ENCODE measurements around the gene MAN2B1. TPM values are rescaled to one million over a fixed set of nuclear protein-coding genes. Genes with fewer than 3 reads are reported as not detected.

Gene MAN2B1
- total and polyA plus RNA-seq, 2 of the 13 experiments (the other 11 are each of a cell fraction or from before 2014, with no cell fraction given), result 23.6 to 23.8 TPM

DNA sequence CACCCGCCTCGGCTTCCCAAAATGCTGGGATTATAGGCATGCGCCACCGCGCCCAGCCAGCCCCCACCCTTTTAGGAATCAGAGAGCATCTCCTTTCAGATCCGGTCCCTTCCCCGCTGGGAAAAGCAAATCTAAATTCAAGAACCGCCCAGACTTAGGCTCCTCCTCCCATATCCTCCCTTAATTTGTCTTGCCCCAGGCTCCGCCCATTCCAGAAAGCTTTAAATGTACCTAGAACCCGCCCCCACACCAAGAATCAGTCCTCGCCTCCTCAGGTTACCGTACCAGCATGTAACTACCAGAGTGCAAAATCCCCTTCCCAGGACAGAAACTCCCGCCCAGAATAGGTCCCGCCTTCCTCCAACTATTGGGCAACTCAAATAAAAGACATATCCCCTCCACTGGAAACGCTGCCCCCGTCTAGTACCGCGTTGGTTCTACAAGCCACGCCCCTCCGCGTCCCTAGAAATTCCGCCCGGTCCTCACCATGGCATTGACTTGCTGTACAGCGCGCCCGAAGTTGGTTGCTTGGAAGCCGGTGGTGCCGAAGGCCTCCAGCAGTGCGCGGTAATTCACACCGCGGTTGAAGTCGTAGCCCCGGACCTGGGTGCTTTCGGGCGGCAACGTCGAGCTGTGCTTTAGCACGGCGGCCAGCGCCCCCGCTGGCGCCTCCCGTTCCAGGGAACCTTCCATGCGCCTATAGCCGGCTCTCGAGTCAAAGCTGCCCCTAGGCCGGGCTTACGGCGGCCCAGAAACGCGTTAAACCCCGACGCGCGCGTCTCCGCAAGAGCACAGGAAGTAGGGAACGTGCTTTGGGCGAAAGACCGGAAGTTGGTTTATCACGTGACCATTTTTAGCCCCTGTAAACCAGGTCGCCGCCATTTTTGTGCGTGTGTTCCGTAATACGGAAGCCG is 14.8 kb upstream of the MAN2B1 start, which contains the start of gene DHPS (continued):
- TF ChIP-seq ZNF30 (CRISPR knock-in tag; IDR thresholded peaks at IDR 0.05), result 0 out of 2 replicates have a peak, but pooled peaks have one; percentile 40
- TF ChIP-seq, protein P1, sequence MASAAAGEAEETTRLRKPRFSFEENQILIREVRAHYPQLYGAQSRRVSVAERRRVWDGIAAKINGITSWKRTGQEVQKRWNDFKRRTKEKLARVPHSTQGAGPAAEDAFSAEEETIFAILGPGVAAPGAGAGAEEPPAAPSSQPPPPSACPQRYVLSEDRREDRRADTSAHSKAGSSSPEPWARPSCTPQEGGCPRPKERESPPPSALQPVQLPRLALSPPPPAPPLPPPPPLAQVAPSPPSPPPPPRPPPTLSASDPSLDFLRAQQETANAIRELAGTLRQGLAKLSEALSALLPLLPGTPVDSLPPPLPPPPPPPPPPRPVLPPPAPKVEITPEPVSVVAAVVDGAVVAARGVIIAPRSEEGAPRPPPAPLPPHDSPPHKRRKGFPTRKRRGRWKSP (CRISPR knock-in tag; IDR thresholded peaks at IDR 0.05), result no peak
- no peak for TF ChIP-seq NAIF1 (CRISPR knock-in tag; IDR thresholded peaks at IDR 0.05; ENCODE audit: borderline replicate concordance)
- TF ChIP-seq FOXA3 (CRISPR knock-in tag; IDR thresholded peaks at IDR 0.05), result no peak
- 0 out of 2 replicates have a peak, but pooled peaks have one; percentile 57 for TF ChIP-seq ZNF543 (CRISPR knock-in tag; IDR thresholded peaks at IDR 0.05)
- TF ChIP-seq ELF1 (CRISPR knock-in tag; IDR thresholded peaks at IDR 0.05), result peak; percentile 83
- TF ChIP-seq, protein P2, sequence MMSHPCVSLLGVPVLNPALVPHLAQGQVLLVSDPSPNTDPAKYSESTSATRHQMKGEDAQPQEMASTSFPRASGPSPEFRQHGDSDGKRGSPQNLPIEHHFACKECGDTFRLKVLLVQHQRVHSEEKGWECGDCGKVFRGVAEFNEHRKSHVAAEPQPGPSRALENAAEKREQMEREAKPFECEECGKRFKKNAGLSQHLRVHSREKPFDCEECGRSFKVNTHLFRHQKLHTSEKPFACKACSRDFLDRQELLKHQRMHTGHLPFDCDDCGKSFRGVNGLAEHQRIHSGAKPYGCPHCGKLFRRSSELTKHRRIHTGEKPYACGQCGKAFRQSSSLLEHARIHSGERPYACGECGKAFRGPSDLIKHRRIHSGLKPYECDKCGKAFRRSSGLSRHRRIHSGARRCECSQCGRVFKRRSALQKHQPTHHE (CRISPR knock-in tag; IDR thresholded peaks at IDR 0.05; ENCODE audit: borderline replicate concordance), result 0 out of 2 replicates have a peak, but pooled peaks have one; percentile 58
- no peak for TF ChIP-seq ZNF615 (CRISPR knock-in tag; IDR thresholded peaks at IDR 0.05; ENCODE audit: borderline replicate concordance)
- TF ChIP-seq KMT2A (CRISPR knock-in tag; IDR thresholded peaks at IDR 0.05), result peak; percentile 47; the same call in 1 of the 2 replicates
- TF ChIP-seq RBFOX2 (IDR thresholded peaks at IDR 0.05; ENCODE audit: low read depth, low read length), result peak; percentile 92
- TF ChIP-seq HDAC1 (CRISPR knock-in tag; IDR thresholded peaks at IDR 0.05), result peak; percentile 84
- TF ChIP-seq, protein P3, sequence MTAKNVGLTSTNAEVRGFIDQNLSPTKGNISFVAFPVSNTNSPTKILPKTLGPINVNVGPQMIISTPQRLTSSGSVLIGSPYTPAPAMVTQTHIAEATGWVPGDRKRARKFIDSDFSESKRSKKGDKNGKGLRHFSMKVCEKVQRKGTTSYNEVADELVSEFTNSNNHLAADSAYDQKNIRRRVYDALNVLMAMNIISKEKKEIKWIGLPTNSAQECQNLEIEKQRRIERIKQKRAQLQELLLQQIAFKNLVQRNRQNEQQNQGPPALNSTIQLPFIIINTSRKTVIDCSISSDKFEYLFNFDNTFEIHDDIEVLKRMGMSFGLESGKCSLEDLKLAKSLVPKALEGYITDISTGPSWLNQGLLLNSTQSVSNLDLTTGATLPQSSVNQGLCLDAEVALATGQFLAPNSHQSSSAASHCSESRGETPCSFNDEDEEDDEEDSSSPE (CRISPR knock-in tag; IDR thresholded peaks at IDR 0.05), result peak; percentile 85
- TF ChIP-seq, protein P4, sequence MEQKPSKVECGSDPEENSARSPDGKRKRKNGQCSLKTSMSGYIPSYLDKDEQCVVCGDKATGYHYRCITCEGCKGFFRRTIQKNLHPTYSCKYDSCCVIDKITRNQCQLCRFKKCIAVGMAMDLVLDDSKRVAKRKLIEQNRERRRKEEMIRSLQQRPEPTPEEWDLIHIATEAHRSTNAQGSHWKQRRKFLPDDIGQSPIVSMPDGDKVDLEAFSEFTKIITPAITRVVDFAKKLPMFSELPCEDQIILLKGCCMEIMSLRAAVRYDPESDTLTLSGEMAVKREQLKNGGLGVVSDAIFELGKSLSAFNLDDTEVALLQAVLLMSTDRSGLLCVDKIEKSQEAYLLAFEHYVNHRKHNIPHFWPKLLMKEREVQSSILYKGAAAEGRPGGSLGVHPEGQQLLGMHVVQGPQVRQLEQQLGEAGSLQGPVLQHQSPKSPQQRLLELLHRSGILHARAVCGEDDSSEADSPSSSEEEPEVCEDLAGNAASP (CRISPR knock-in tag; IDR thresholded peaks at IDR 0.05; ENCODE audit: borderline replicate concordance), result no peak
- TF ChIP-seq NFE2L1 (CRISPR knock-in tag; IDR thresholded peaks at IDR 0.05; ENCODE audit: borderline replicate concordance), result no peak
- peak; percentile 15; the same call in 1 of the 2 replicates for TF ChIP-seq NR2F6 (IDR thresholded peaks at IDR 0.05)
- TF ChIP-seq NR2F6 (CRISPR knock-in tag; IDR thresholded peaks at IDR 0.05), result 0 out of 2 replicates have a peak, but pooled peaks have one; percentile 11
- 0 out of 2 replicates have a peak, but pooled peaks have one; percentile 21 for TF ChIP-seq RORA (CRISPR knock-in tag; IDR thresholded peaks at IDR 0.05)
- TF ChIP-seq SIN3A (IDR thresholded peaks at IDR 0.05; ENCODE audit: borderline replicate concordance, low read depth, low read length), result peak; percentile 69; the same call in 1 of the 2 replicates
- no peak for TF ChIP-seq ATF7 (IDR thresholded peaks at IDR 0.05)
- no peak for TF ChIP-seq ATF7 (CRISPR knock-in tag; IDR thresholded peaks at IDR 0.05)
- TF ChIP-seq, protein P5, sequence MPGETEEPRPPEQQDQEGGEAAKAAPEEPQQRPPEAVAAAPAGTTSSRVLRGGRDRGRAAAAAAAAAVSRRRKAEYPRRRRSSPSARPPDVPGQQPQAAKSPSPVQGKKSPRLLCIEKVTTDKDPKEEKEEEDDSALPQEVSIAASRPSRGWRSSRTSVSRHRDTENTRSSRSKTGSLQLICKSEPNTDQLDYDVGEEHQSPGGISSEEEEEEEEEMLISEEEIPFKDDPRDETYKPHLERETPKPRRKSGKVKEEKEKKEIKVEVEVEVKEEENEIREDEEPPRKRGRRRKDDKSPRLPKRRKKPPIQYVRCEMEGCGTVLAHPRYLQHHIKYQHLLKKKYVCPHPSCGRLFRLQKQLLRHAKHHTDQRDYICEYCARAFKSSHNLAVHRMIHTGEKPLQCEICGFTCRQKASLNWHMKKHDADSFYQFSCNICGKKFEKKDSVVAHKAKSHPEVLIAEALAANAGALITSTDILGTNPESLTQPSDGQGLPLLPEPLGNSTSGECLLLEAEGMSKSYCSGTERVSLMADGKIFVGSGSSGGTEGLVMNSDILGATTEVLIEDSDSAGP (CRISPR knock-in tag; IDR thresholded peaks at IDR 0.05; ENCODE audit: borderline replicate concordance), result peak; percentile 91; the same call in 1 of the 2 replicates
- TF ChIP-seq ZNF83 (CRISPR knock-in tag; IDR thresholded peaks at IDR 0.05; ENCODE audit: borderline replicate concordance), result no peak

All from HepG2 (cell line).